Natural killer cell (primary cell): ENCODE data around the gene ADGRL2. TPM values are rescaled to one million over a fixed set of nuclear protein-coding genes. Genes with fewer than 3 reads are reported as not detected.

ENCODE experiments used
- ATAC-seq, 3 donors: fragments of 150-1000 bp in 2 of 3; fragments of 200-7000 bp in 1 of 3; cut with Tn5 transposase; 1 replicate in 1 of 3; 2 replicates in 2 of 3; pipeline ENCODE4 v1.10.0; 2021; ENCODE audit warnings: mild to moderate bottlenecking in 2 of 3, moderate library complexity in 2 of 3
- DNase-seq, 2 donors: peaks; one replicate each; pipeline versions ENCODE4 v3.0.0 to v3.0.0-alpha.2; 2013 to 2021; ENCODE audit warnings: mixed read lengths in 1 of 2
- H3K27ac ChIP-seq: one replicate; pipeline ENCODE4 v1.5.1; 2013; ENCODE audit warnings: mild to moderate bottlenecking, low read length
- H3K27me3 ChIP-seq: one replicate; pipeline ENCODE4 v1.6.1; 2013; ENCODE audit warnings: low read length; ENCODE audit not compliant: control insufficient read depth, insufficient read depth
- H3K36me3 ChIP-seq: one replicate; pipeline ENCODE4 v1.6.1; 2013; ENCODE audit warnings: low read length; ENCODE audit not compliant: control insufficient read depth, insufficient read depth
- H3K4me1 ChIP-seq: one replicate; pipeline ENCODE4 v1.6.1; 2013; ENCODE audit warnings: low read length; ENCODE audit not compliant: control insufficient read depth, insufficient read depth
- H3K4me3 ChIP-seq: one replicate; pipeline ENCODE4 v1.5.1; 2013; ENCODE audit warnings: low read length
- H3K9me3 ChIP-seq: one replicate; pipeline ENCODE4 v1.6.1; 2013; ENCODE audit warnings: low read length; ENCODE audit not compliant: control insufficient read depth, insufficient read depth
- H3K27ac Mint-ChIP-seq, 2 donors: one replicate each; pipeline ENCODE4 v1.8.0; 2022; ENCODE audit warnings: mild to moderate bottlenecking in 2 of 2, mixed read lengths in 2 of 2, moderate library complexity in 1 of 2
- H3K27me3 Mint-ChIP-seq, 2 donors: one replicate each; pipeline ENCODE4 v1.8.0; 2022; ENCODE audit warnings: low read depth in 2 of 2, mixed read lengths in 2 of 2
- H3K36me3 Mint-ChIP-seq: one replicate; pipeline ENCODE4 v1.8.0; 2022; ENCODE audit warnings: mixed read lengths
- H3K4me1 Mint-ChIP-seq, 2 donors: one replicate each; pipeline ENCODE4 v1.8.0; 2022; ENCODE audit warnings: mixed read lengths in 2 of 2
- H3K4me3 Mint-ChIP-seq: one replicate; pipeline ENCODE4 v1.8.0; 2022; ENCODE audit warnings: mild to moderate bottlenecking, moderate library complexity, mixed read lengths
- H3K9me3 Mint-ChIP-seq, 2 donors: one replicate each; pipeline ENCODE4 v1.8.0; 2022; ENCODE audit warnings: mixed read lengths in 2 of 2
- CTCF ChIP-seq: fragments of 200-600 bp; IDR thresholded peaks from one replicate; pipeline ENCODE4 v1.8.0; 2022; ENCODE audit warnings: antibody characterized with exemption
- whole genome bisulfite sequencing: methylation state at CpG from one replicate; pipeline ENCODE4 v1.1.7; 2013; ENCODE audit warnings: missing lambda C conversion rate; ENCODE audit not compliant: insufficient coverage; 5-methylcytosine and 5-hydroxymethylcytosine counted together
- intact Hi-C: fragments of 100-400 bp; cut with micrococcal nuclease; formaldehyde crosslinking; loops from one replicate; pipeline ENCODE4 v1.14.2; 2022
- total RNA-seq, 4 donors: library from RNA; stranded (reverse); fragments of 120-200 nt in 1 of 4; gene quantifications; one replicate each; pipeline versions ENCODE4 v1.2.3 to v1.2.4, GENCODE V29; 2013 to 2022

The ADGRL2 gene
- total RNA-seq, 3 donors from 2014 or later (not counting 1 experiment from before 2014, with no cell fraction given) = not detected

- Histone ChIP-seq H3K27me3 (no peaks in the 10 kb centered on the region), H3K9me3 (no peaks in the 10 kb centered on the region), H3K27ac (no peak overlapping the region), H3K4me1 (no peaks in the 10 kb centered on the region), H3K4me3 (no peak overlapping the region), H3K36me3 (no peaks in the 10 kb centered on the region)
- Mint-ChIP-seq H3K36me3 (no peaks in the 10 kb centered on the region), H3K4me3 (no peak overlapping the region), H3K27ac (no peak overlapping the region), H3K9me3 (peaks cover 4 to 5% of the 10 kb centered on the region in 2 donors), H3K27me3 (no peaks in the 10 kb centered on the region), H3K4me1 (no peaks in the 10 kb centered on the region)
- TF ChIP-seq CTCF = no peak
- DNase-seq (no peak), ATAC-seq (no peak)
- intact Hi-C loops = no loop called here
- WGBS = 100% methylated on average over 2 of the region's 3 CpGs
Measured at GRCh38 chr1:82030830-82031229, 230.1 kb downstream of the ADGRL2 start.

GRCh38 chr1:82032068-82032467 is 231.3 kb downstream of the ADGRL2 start:
- Mint-ChIP-seq H3K27ac (no peak overlapping the region), H3K9me3 (peaks cover 7% of the 10 kb centered on the region in 2 donors), H3K36me3 (no peaks in the 10 kb centered on the region), H3K4me3 (no peak overlapping the region), H3K27me3 (no peaks in the 10 kb centered on the region), H3K4me1 (no peaks in the 10 kb centered on the region)
- Histone ChIP-seq H3K27ac (no peak overlapping the region), H3K9me3 (no peaks in the 10 kb centered on the region), H3K27me3 (no peaks in the 10 kb centered on the region), H3K4me3 (no peak overlapping the region), H3K36me3 (no peaks in the 10 kb centered on the region), H3K4me1 (no peaks in the 10 kb centered on the region)
- WGBS = 96% methylated on average over 1 of the region's 2 CpGs
- intact Hi-C loops = no loop called here
- ATAC-seq = no peak
- TF ChIP-seq CTCF = no peak
- DNase-seq = no peak

- no peaks in the 10 kb centered on the region for H3K9me3 ChIP-seq
- DNase-seq (no peak), ATAC-seq (no peak)
- WGBS = 90% methylated on average over 3 of the region's 3 CpGs
- no peaks in the 10 kb centered on the region for H3K4me1 Mint-ChIP-seq
- no peaks in the 10 kb centered on the region for H3K36me3 ChIP-seq
- H3K9me3 Mint-ChIP-seq = peaks cover 7% of the 10 kb centered on the region in 2 donors
- H3K4me3 ChIP-seq = no peak overlapping the region
- H3K27me3 Mint-ChIP-seq = no peaks in the 10 kb centered on the region
- H3K4me3 Mint-ChIP-seq = no peak overlapping the region
- H3K27ac ChIP-seq = no peak overlapping the region
- H3K27ac Mint-ChIP-seq = no peak overlapping the region
- H3K36me3 Mint-ChIP-seq = no peaks in the 10 kb centered on the region
- no peaks in the 10 kb centered on the region for H3K4me1 ChIP-seq
- intact Hi-C loops = no loop called here
- no peaks in the 10 kb centered on the region for H3K27me3 ChIP-seq
- TF ChIP-seq CTCF = no peak
Measured at GRCh38 chr1:82034812-82035211, 234.1 kb downstream of the ADGRL2 start.
